HCEC 1CT (cell line): Measurements from ENCODE around the gene NXNL2.

Experiments used
- DNase-seq: peaks from one replicate; pipeline ENCODE4 v3.0.0-alpha.2; 2017

NXNL2 gene

GRCh38 chr9:88533951-88534455 is 975 bp upstream of the NXNL2 start:
- peak; percentile 59 for DNase-seq

- DNase-seq = no peak
Measured at GRCh38 chr9:88535226-88536022, 446 bp downstream of the NXNL2 start.

- DNase-seq = no peak
Measured at GRCh38 chr9:88536023-88536324, 996 bp downstream of the NXNL2 start.

GRCh38 chr9:88536951-88537760 is 2.2 kb downstream of the NXNL2 start:
- DNase-seq = peak; percentile 22

- DNase-seq = peak; percentile 68
Measured at GRCh38 chr9:88537761-88538091, 2.7 kb downstream of the NXNL2 start.

GRCh38 chr9:88538311-88539085 is 3.5 kb downstream of the NXNL2 start:
- DNase-seq = no peak

GRCh38 chr9:88539246-88539645 is 4.3 kb downstream of the NXNL2 start:
- no peak for DNase-seq

- DNase-seq = no peak
Measured at GRCh38 chr9:88540251-88540763, 5.3 kb downstream of the NXNL2 start.

GRCh38 chr9:88544245-88544644 is 9.3 kb downstream of the NXNL2 start:
- DNase-seq = no peak

GRCh38 chr9:88551546-88552137 is 16.7 kb downstream of the NXNL2 start:
- DNase-seq = no peak

- no peak for DNase-seq
Measured at GRCh38 chr9:88553350-88553749, 18.4 kb downstream of the NXNL2 start.

GRCh38 chr9:88555268-88555980 is 20.4 kb downstream of the NXNL2 start:
- DNase-seq = no peak

- no peak for DNase-seq
Measured at GRCh38 chr9:88559661-88560060, 24.7 kb downstream of the NXNL2 start.

- DNase-seq = no peak
Measured at GRCh38 chr9:88567870-88568269, 32.9 kb downstream of the NXNL2 start.

GRCh38 chr9:88571419-88571818 is 36.4 kb downstream of the NXNL2 start:
- DNase-seq = no peak

- no peak for DNase-seq
Measured at GRCh38 chr9:88572684-88573083, 37.7 kb downstream of the NXNL2 start.

- DNase-seq = peak; percentile 11
Measured at GRCh38 chr9:88574953-88575352, 40.0 kb downstream of the NXNL2 start.

- no peak for DNase-seq
Measured at GRCh38 chr9:88577256-88578120, 42.5 kb downstream of the NXNL2 start.

- DNase-seq = peak; percentile 68
Measured at GRCh38 chr9:88578121-88579049, 43.4 kb downstream of the NXNL2 start.
